ENCODE measurements around the gene HS6ST3.

Gene HS6ST3

GRCh38 chr13:96314974-96315373 lies 225.1 kb downstream of the HS6ST3 start:
- Histone ChIP-seq H3K36me3 (replicated peaks; ENCODE audit: low read depth, low read length) (no peaks in the 10 kb centered on the region), H3K27ac (ENCODE audit: low read length) (no peak overlapping the region), H3K4me2 (ENCODE audit: low read length) (no peak overlapping the region), H3K4me1 (ENCODE audit: low read length) (no peaks in the 10 kb centered on the region), H3K79me2 (ENCODE audit: low read length) (no peaks in the 10 kb centered on the region), H4K20me1 (ENCODE audit: insufficient read depth, low read length) (no peaks in the 10 kb centered on the region), H2AFZ (ENCODE audit: low read depth, low read length) (no peak overlapping the region), H3K4me3 (ENCODE audit: low read length) (no peak overlapping the region), H3K9ac (ENCODE audit: low read length) (no peak overlapping the region), H3K27me3 (ENCODE audit: low read depth, low read length) (no peaks in the 10 kb centered on the region), H3K9me3 (ENCODE audit: insufficient read depth, low read length) (no peaks in the 10 kb centered on the region)
- TF ChIP-seq CTCF (IDR thresholded peaks at IDR 0.05; ENCODE audit: low read depth, low read length) (no peak), EZH2phosphoT487 (IDR thresholded peaks at IDR 0.05; ENCODE audit: low read depth) (no peak)

- H3K4me2 ChIP-seq (ENCODE audit: low read length): no peak overlapping the region
- no peak overlapping the region for H2AFZ ChIP-seq (ENCODE audit: low read depth, low read length)
- no peaks in the 10 kb centered on the region for H4K20me1 ChIP-seq (ENCODE audit: insufficient read depth, low read length)
- TF ChIP-seq EZH2phosphoT487 (IDR thresholded peaks at IDR 0.05; ENCODE audit: low read depth) (no peak), CTCF (IDR thresholded peaks at IDR 0.05; ENCODE audit: low read depth, low read length) (no peak)
- H3K27ac ChIP-seq (ENCODE audit: low read length): no peak overlapping the region
- H3K36me3 ChIP-seq (replicated peaks; ENCODE audit: low read depth, low read length): no peaks in the 10 kb centered on the region
- H3K9ac ChIP-seq (ENCODE audit: low read length): no peak overlapping the region
- no peaks in the 10 kb centered on the region for H3K27me3 ChIP-seq (ENCODE audit: low read depth, low read length)
- H3K79me2 ChIP-seq (ENCODE audit: low read length): no peaks in the 10 kb centered on the region
- H3K4me1 ChIP-seq (ENCODE audit: low read length): no peaks in the 10 kb centered on the region; the same call in 1 of the 2 replicates
- H3K9me3 ChIP-seq (ENCODE audit: insufficient read depth, low read length): no peaks in the 10 kb centered on the region; the same call in 1 of the 2 replicates
- no peak overlapping the region for H3K4me3 ChIP-seq (ENCODE audit: low read length)
Measured at GRCh38 chr13:96338030-96338429, 248.1 kb downstream of the HS6ST3 start.

GRCh38 chr13:96342286-96342685 lies 252.4 kb downstream of the HS6ST3 start:
- no peaks in the 10 kb centered on the region for H4K20me1 ChIP-seq (ENCODE audit: insufficient read depth, low read length)
- no peak overlapping the region for H3K4me2 ChIP-seq (ENCODE audit: low read length)
- H3K9me3 ChIP-seq (ENCODE audit: insufficient read depth, low read length): no peaks in the 10 kb centered on the region
- H3K79me2 ChIP-seq (ENCODE audit: low read length): no peaks in the 10 kb centered on the region
- no peak overlapping the region for H2AFZ ChIP-seq (ENCODE audit: low read depth, low read length)
- H3K36me3 ChIP-seq (replicated peaks; ENCODE audit: low read depth, low read length): no peaks in the 10 kb centered on the region
- no peak overlapping the region for H3K4me3 ChIP-seq (ENCODE audit: low read length)
- H3K27ac ChIP-seq (ENCODE audit: low read length): no peak overlapping the region
- H3K9ac ChIP-seq (ENCODE audit: low read length): no peak overlapping the region
- H3K27me3 ChIP-seq (ENCODE audit: low read depth, low read length): no peaks in the 10 kb centered on the region
- TF ChIP-seq EZH2phosphoT487 (IDR thresholded peaks at IDR 0.05; ENCODE audit: low read depth) (no peak), CTCF (IDR thresholded peaks at IDR 0.05; ENCODE audit: low read depth, low read length) (no peak)
- H3K4me1 ChIP-seq (ENCODE audit: low read length): no peaks in the 10 kb centered on the region; the same call in 1 of the 2 replicates

DNA sequence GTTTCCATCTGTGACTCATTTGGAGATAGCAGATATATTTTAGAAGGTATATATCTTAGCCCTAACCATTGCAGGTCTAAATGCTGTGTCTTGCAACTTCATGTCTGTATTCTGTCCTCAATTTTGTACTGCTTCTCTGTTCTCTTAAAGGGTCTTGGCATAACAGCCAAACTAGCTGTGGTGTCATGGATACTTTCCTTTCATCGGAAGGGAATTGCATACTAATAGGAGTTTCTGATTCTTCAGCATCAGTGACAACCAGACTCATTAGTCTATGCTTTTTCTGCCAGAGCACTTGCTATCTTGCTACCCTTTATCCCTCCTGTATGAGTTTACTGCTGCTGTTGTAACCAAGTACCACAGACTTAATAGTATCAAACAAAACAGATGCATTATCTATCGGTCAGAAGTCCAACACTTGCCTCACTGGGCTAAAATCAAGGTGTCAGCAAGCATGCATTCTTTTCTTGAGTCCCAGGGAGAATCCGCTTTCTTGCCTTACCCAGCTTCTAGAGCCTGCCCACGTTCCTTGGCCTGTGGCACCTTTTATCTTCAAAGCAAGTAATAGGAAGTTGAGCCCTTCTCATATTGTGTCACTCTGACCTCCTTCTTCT lies 253.1 kb downstream of the HS6ST3 start:
- no peaks in the 10 kb centered on the region for H3K27me3 ChIP-seq (ENCODE audit: low read depth, low read length)
- no peaks in the 10 kb centered on the region for H4K20me1 ChIP-seq (ENCODE audit: insufficient read depth, low read length)
- no peaks in the 10 kb centered on the region for H3K79me2 ChIP-seq (ENCODE audit: low read length)
- H3K4me1 ChIP-seq (ENCODE audit: low read length): no peaks in the 10 kb centered on the region; the same call in 1 of the 2 replicates
- no peak overlapping the region for H3K9ac ChIP-seq (ENCODE audit: low read length)
- TF ChIP-seq EZH2phosphoT487 (IDR thresholded peaks at IDR 0.05; ENCODE audit: low read depth) (no peak), CTCF (IDR thresholded peaks at IDR 0.05; ENCODE audit: low read depth, low read length) (no peak)
- no peak overlapping the region for H3K4me3 ChIP-seq (ENCODE audit: low read length)
- no peak overlapping the region for H3K27ac ChIP-seq (ENCODE audit: low read length)
- no peaks in the 10 kb centered on the region for H3K36me3 ChIP-seq (replicated peaks; ENCODE audit: low read depth, low read length)
- no peaks in the 10 kb centered on the region for H3K9me3 ChIP-seq (ENCODE audit: insufficient read depth, low read length)
- H2AFZ ChIP-seq (ENCODE audit: low read depth, low read length): no peak overlapping the region
- H3K4me2 ChIP-seq (ENCODE audit: low read length): no peak overlapping the region

Measured in OCI-LY3 (cell line).